ENCODE results near the gene AFF1.

DNA sequence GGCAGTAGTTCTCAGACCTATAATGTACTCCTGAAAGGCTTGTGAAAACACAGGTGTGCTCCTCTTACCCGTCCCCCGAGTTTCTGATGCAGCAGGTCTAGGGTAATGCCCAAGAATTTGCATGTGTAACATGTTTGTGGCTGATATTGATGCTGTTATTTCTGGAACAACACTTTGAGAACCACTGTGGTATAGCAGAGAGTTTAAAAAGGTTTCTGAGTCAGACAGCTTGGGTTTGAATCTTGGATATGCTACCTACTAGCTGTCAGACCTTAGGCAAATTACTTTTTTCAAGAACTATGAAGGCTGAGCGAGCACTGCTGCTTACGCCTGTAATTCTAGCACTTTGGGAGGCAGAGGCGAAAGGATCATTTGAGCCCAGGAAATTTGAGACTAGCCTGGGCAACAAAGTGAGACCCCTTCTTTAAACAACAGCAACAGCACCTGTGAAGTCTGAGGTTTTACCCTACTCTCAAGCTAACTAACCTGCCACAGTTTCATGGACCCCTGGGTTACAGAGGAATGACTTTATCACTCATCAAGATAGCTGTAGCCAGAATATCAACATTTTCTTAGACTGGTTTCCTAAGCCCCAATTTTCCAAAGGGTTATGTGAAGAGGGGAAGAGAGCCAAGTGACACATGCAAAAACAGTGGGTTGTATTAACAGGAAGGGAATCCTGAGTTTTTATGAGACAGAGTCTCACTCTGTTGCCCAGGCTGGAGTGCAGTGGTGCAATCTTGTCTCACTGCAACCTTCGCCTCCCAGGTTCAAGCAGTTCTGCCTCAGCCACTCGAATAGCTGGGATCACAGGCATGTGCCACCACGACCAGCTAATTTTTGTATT is 5.1 kb downstream of the AFF1 start:
- TF ChIP-seq POLR2A (IDR thresholded peaks at IDR 0.05; ENCODE audit: low read depth, low read length) (peak; percentile 65), TAF1 (IDR thresholded peaks at IDR 0.05; ENCODE audit: low read depth, low read length) (no peak), PAX5 (IDR thresholded peaks at IDR 0.05; ENCODE audit: insufficient read depth, low read length, severe bottlenecking) (no peak), POLR2AphosphoS5 (IDR thresholded peaks at IDR 0.05; ENCODE audit: low read depth, low read length) (peak; percentile 24; the same call in 1 of the 2 replicates)
